ENCODE results near the gene RELT. TPM values are rescaled to one million over a fixed set of nuclear protein-coding genes. Genes with fewer than 3 reads are reported as not detected.
A peak's percentile ranks its signal among the peaks of the same experiment; 100 is the strongest.

The RELT gene
- total and polyA plus RNA-seq, 8 donors = 1.2 to 18.7 (median 1.9) TPM; not detected in 2

DNA sequence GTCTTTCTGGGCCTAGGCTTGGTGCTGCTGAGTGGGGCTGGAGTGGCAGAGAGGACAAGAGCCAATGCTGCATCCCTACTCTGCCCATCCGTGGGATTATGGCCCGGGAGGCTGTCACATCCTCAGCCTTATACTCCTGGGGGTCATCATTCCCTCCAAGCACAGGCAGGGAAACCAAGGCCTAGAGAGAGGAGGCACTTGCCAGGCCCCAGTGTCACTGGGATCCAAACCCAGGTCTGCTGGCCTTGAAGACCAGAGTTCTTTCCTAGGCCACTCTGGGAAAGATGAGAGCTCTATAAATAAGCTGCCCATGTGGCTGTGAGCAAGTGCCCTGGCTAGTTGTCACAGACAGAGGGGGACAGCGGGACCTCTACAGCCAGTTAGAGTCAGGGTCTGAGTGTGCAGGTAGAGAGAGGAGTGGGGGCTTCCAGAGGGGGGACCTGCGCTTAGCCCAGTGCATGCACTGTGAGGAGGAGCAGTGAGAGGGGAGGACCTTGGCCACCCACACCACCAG lies 4.8 kb downstream of the RELT start:
- TF ChIP-seq EP300 (IDR thresholded peaks at IDR 0.05) (no peak), POLR2A (IDR thresholded peaks at IDR 0.05) (no peak), POLR2AphosphoS5 (IDR thresholded peaks at IDR 0.05) (no peak)
- WGBS, 5 donors = 95 to 100% (median 98%) methylated on average over 3 to 4 of the region's 4 CpGs
- intact Hi-C loops (cut with DNase I; ENCODE audit: low total_unique reads) = no loop called here
- H3K27ac ChIP-seq = peak overlapping the region in 2 of 5 donors; percentile 44 to 83
- no peak for DNase-seq
- peaks cover 13 to 95% (median 52%) of the 10 kb centered on the region in 4 donors for H3K4me1 ChIP-seq
- H3K36me3 ChIP-seq = no peaks in the 10 kb centered on the region
- H3K27me3 ChIP-seq = no peaks in the 10 kb centered on the region
- no peak overlapping the region for H3K4me3 ChIP-seq
- H3K9me3 ChIP-seq = no peaks in the 10 kb centered on the region

DNA sequence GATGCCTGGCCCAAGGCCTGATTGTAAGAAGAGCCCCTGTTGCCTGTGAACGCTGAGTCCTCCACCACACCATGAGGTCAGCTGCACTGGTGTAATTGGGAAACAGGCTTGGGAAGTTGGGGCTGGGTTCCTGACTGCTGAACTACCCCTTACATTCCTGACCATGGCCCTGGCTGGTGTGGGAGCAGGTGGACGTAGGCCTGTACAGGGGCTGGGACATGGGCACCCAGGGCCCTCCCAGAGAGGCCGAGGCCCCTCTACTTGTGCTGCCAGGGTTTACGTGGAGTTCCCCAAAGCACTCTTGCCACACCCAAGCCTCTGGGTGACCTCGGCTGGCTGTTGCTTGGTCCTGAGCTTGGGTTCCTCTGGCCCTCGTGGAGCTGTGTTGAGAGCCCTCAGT lies 5.4 kb downstream of the RELT start:
- no peak for TF ChIP-seq EP300 (IDR thresholded peaks at IDR 0.05)
- no peak for TF ChIP-seq POLR2A (IDR thresholded peaks at IDR 0.05)
- no peak for TF ChIP-seq POLR2AphosphoS5 (IDR thresholded peaks at IDR 0.05)
- TF ChIP-seq, protein P1, sequence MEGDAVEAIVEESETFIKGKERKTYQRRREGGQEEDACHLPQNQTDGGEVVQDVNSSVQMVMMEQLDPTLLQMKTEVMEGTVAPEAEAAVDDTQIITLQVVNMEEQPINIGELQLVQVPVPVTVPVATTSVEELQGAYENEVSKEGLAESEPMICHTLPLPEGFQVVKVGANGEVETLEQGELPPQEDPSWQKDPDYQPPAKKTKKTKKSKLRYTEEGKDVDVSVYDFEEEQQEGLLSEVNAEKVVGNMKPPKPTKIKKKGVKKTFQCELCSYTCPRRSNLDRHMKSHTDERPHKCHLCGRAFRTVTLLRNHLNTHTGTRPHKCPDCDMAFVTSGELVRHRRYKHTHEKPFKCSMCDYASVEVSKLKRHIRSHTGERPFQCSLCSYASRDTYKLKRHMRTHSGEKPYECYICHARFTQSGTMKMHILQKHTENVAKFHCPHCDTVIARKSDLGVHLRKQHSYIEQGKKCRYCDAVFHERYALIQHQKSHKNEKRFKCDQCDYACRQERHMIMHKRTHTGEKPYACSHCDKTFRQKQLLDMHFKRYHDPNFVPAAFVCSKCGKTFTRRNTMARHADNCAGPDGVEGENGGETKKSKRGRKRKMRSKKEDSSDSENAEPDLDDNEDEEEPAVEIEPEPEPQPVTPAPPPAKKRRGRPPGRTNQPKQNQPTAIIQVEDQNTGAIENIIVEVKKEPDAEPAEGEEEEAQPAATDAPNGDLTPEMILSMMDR (IDR thresholded peaks at IDR 0.05) = no peak
- H3K9me3 ChIP-seq = no peaks in the 10 kb centered on the region
- peak overlapping the region in 2 of 5 donors; percentile 44 to 83 for H3K27ac ChIP-seq
- H3K36me3 ChIP-seq = no peaks in the 10 kb centered on the region
- H3K27me3 ChIP-seq = no peaks in the 10 kb centered on the region
- no peak for DNase-seq
- H3K4me1 ChIP-seq = peaks cover 12 to 99% (median 50%) of the 10 kb centered on the region in 4 donors
- no peak overlapping the region for H3K4me3 ChIP-seq
- WGBS, 5 donors = 69 to 79% (median 71%) methylated on average over 1 to 6 of the region's 6 CpGs
- intact Hi-C loops (cut with DNase I; ENCODE audit: low total_unique reads) = no loop called here

DNA sequence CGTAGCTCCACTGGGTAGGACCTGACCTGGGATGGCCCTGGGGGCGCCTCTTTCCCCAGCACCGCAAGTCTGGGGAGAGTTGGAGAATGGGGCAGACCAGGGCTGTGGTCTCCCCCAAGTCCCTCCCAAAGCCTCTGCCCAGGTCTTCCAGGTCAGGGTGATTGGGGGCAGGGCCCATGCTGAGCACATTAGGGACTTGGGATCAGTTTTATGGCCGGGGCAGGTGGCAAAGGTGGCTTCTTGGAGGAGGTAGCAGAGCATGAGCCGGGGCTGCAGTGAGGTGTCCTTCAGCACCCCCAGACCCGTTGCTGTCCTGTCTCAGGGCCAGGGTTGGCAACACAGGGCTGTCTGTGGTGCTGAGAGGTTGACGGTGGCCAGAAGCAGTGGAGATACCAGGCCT lies 6.0 kb downstream of the RELT start:
- no peaks in the 10 kb centered on the region for H3K36me3 ChIP-seq
- DNase-seq = no peak
- 91 to 99% (median 93%) methylated on average over 5 to 7 of the region's 7 CpGs for WGBS, 5 donors
- peak overlapping the region in 2 of 5 donors; percentile 44 to 83 for H3K27ac ChIP-seq
- H3K9me3 ChIP-seq = no peaks in the 10 kb centered on the region
- H3K27me3 ChIP-seq = no peaks in the 10 kb centered on the region
- TF ChIP-seq POLR2A (IDR thresholded peaks at IDR 0.05) (no peak), POLR2AphosphoS5 (IDR thresholded peaks at IDR 0.05) (no peak), EP300 (IDR thresholded peaks at IDR 0.05) (no peak)
- TF ChIP-seq, protein P1 (IDR thresholded peaks at IDR 0.05) = no peak
- H3K4me1 ChIP-seq = peaks cover 7 to 96% (median 45%) of the 10 kb centered on the region in 4 donors
- intact Hi-C loops (cut with DNase I; ENCODE audit: low total_unique reads) = no loop called here
- no peak overlapping the region for H3K4me3 ChIP-seq

DNA sequence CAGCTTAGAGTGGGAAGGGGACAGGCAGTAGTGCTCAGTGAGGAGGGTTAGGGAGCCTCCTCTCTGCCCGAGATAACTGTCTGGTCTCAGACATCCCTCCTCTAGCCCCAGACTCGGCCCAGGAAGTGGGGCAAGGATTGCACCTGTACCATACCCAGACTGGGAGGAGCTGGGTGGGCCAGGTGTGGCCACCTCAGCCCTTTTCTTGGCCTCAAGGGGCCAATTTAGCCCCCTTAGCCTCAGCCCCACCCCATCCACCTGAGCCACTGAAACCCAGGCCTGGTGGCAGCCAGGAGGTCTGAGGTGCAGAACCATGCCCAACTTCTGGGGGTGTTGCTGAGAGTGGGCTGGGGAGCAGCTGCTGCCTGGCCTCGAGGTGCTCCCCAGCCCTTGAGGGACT lies 6.5 kb downstream of the RELT start:
- no peaks in the 10 kb centered on the region for H3K9me3 ChIP-seq
- 48 to 75% (median 62%) methylated on average over 2 to 3 of the region's 3 CpGs for WGBS, 5 donors
- intact Hi-C loops (cut with DNase I; ENCODE audit: low total_unique reads) = no loop called here
- H3K27ac ChIP-seq = peak overlapping the region in 2 of 5 donors; percentile 76 to 83
- no peak for TF ChIP-seq POLR2A (IDR thresholded peaks at IDR 0.05)
- TF ChIP-seq EP300 (IDR thresholded peaks at IDR 0.05) = no peak
- TF ChIP-seq, protein P1 (IDR thresholded peaks at IDR 0.05) = no peak
- TF ChIP-seq POLR2AphosphoS5 (IDR thresholded peaks at IDR 0.05) = no peak
- no peak for DNase-seq
- H3K36me3 ChIP-seq = no peaks in the 10 kb centered on the region
- no peak overlapping the region for H3K4me3 ChIP-seq
- no peaks in the 10 kb centered on the region for H3K27me3 ChIP-seq
- H3K4me1 ChIP-seq = peaks cover 7 to 96% (median 42%) of the 10 kb centered on the region in 4 donors
